IMR-90 (cell line): ENCODE results near the gene RNGTT. TPM values are rescaled to one million over a fixed set of nuclear protein-coding genes. Genes with fewer than 3 reads are reported as not detected.
"Not testable (repeated sequence)": the region's sequence is repeated elsewhere in the genome, so short reads cannot be mapped to it uniquely, and the experiment has no call there.

Experiments used
- ATAC-seq: fragments of 200-7000 bp; cut with Tn5 transposase; 2 replicates; pipeline ENCODE4 v1.9.1; 2020; ENCODE audit warnings: low read depth, mild to moderate bottlenecking, moderate library complexity
- BruUV-seq: library from RNA; stranded (reverse); fragments of 400-500 nt; replicated peaks from 2 replicates; lab custom pipeline; 2021; lab: Mats Ljungman, UMichigan
- CTCF ChIA-PET: fragments of 300-600 bp; formaldehyde crosslinking; extraction: SDS; loops from one replicate; lab custom pipeline; 2021; ENCODE audit warnings: antibody characterized with exemption; lab: Yijun Ruan, JAX
- POLR2A ChIA-PET: fragments of 300-600 bp; sonication (Branson Sonifier 250); formaldehyde crosslinking; loops from one replicate; lab custom pipeline; 2022; ENCODE audit warnings: antibody characterized with exemption; ENCODE audit not compliant: unreplicated experiment; lab: Charles Lee
- DNase-seq: peaks from one replicate; pipeline ENCODE4 v3.0.0; 2013
- H2AFZ ChIP-seq: replicated peaks from 2 replicates; pipeline ENCODE3; 2013; ENCODE audit warnings: low read length, mild to moderate bottlenecking; ENCODE audit not compliant: poor library complexity
- H2AK5ac ChIP-seq: 2 replicates; pipeline ENCODE4 v1.6.1; 2013; ENCODE audit warnings: low read depth, low read length, inconsistent platforms
- H2AK9ac ChIP-seq: replicated peaks from 2 replicates; pipeline ENCODE3; 2013; ENCODE audit warnings: mild to moderate bottlenecking, low read depth, low read length, moderate library complexity; ENCODE audit not compliant: poor library complexity
- H2BK120ac ChIP-seq: 2 replicates; pipeline ENCODE4 v1.6.1; 2013; ENCODE audit warnings: low read depth, low read length, inconsistent platforms
- H2BK15ac ChIP-seq: 3 replicates; pipeline ENCODE4 v1.6.1; 2013; ENCODE audit warnings: low read depth, low read length, inconsistent platforms
- H2BK20ac ChIP-seq: 2 replicates; pipeline ENCODE4 v1.6.1; 2013; ENCODE audit warnings: low read depth, mild to moderate bottlenecking, inconsistent platforms, low read length, moderate library complexity
- H2BK5ac ChIP-seq: 2 replicates; pipeline ENCODE4 v1.6.1; 2013; ENCODE audit warnings: mild to moderate bottlenecking, low read depth, low read length, inconsistent platforms; ENCODE audit not compliant: poor library complexity, severe bottlenecking
- H3K14ac ChIP-seq: replicated peaks from 2 replicates; pipeline ENCODE4 v1.6.1; 2013; ENCODE audit warnings: low read depth, low read length, inconsistent platforms
- H3K18ac ChIP-seq: 2 replicates; pipeline ENCODE4 v1.6.1; 2013; ENCODE audit warnings: low read depth, low read length, control low read depth
- H3K23ac ChIP-seq: 2 replicates; pipeline ENCODE4 v1.6.1; 2013; ENCODE audit warnings: low read depth, low read length, inconsistent platforms
- H3K27ac ChIP-seq: 2 replicates; pipeline ENCODE4 v1.5.1; 2013; ENCODE audit warnings: mild to moderate bottlenecking, control low read depth, low read length; ENCODE audit not compliant: insufficient read depth
- H3K27me3 ChIP-seq: 2 replicates; pipeline ENCODE4 v1.6.1; 2013; ENCODE audit warnings: low read length; ENCODE audit not compliant: control insufficient read depth, insufficient read depth
- H3K36me3 ChIP-seq: 2 replicates; pipeline ENCODE4 v1.6.1; 2013; ENCODE audit warnings: low read length, mixed read lengths; ENCODE audit not compliant: control insufficient read depth, insufficient read depth
- H3K4ac ChIP-seq: 2 replicates; pipeline ENCODE4 v1.6.1; 2013; ENCODE audit warnings: low read depth, low read length, inconsistent platforms
- H3K4me1 ChIP-seq: 2 replicates; pipeline ENCODE4 v1.6.1; 2013; ENCODE audit warnings: low read length, mixed read lengths; ENCODE audit not compliant: control insufficient read depth, insufficient read depth
- H3K4me2 ChIP-seq: 2 replicates; pipeline ENCODE4 v1.6.1; 2013; ENCODE audit warnings: low read depth, mild to moderate bottlenecking, control low read depth, low read length, moderate library complexity
- H3K4me3 ChIP-seq: 2 replicates; pipeline ENCODE4 v1.5.1; 2013; ENCODE audit warnings: low read depth, mild to moderate bottlenecking, control low read depth, low read length, moderate library complexity; ENCODE audit not compliant: insufficient read depth
- H3K56ac ChIP-seq: 2 replicates; pipeline ENCODE4 v1.6.1; 2013; ENCODE audit warnings: low read length, inconsistent platforms; ENCODE audit not compliant: insufficient read depth; ENCODE audit errors: extremely low read depth
- H3K79me1 ChIP-seq, 2 experiments: 2 replicates each; pipeline ENCODE4 v1.6.1; 2013; ENCODE audit warnings: low read length in 2 of 2, inconsistent platforms in 1 of 2, low read depth in 1 of 2
- H3K9ac ChIP-seq: 2 replicates; pipeline ENCODE4 v1.6.1; 2013; ENCODE audit warnings: low read depth, low read length, control low read depth
- H3K9me1 ChIP-seq: 2 replicates; pipeline ENCODE4 v1.6.1; 2013; ENCODE audit warnings: low read length, inconsistent platforms; ENCODE audit not compliant: insufficient read depth
- H3K9me3 ChIP-seq: 2 replicates; pipeline ENCODE4 v1.6.1; 2013; ENCODE audit warnings: low read length; ENCODE audit not compliant: control insufficient read depth, insufficient read depth
- H4K20me1 ChIP-seq: 2 replicates; pipeline ENCODE4 v1.6.1; 2013; ENCODE audit warnings: low read length, inconsistent platforms; ENCODE audit not compliant: insufficient read depth
- H4K5ac ChIP-seq: 2 replicates; pipeline ENCODE4 v1.6.1; 2013; ENCODE audit warnings: mild to moderate bottlenecking, low read depth, low read length, control low read depth
- H4K8ac ChIP-seq, 2 experiments: 2 replicates each; pipeline ENCODE4 v1.6.1; 2013; ENCODE audit warnings: low read depth in 2 of 2, low read length in 2 of 2, control low read depth in 1 of 2, inconsistent platforms in 1 of 2
- H4K91ac ChIP-seq: 2 replicates; pipeline ENCODE4 v1.6.1; 2013; ENCODE audit warnings: low read depth, low read length, inconsistent platforms; ENCODE audit not compliant: insufficient read depth
- WGBS, 2 experiments: methylation state at CpG; one replicate each; pipeline versions ENCODE4 v1.1.5 to v1.1.7; 2013; ENCODE audit warnings: missing lambda C conversion rate in 2 of 2; ENCODE audit not compliant: insufficient read length in 1 of 2; ENCODE audit errors: extremely low coverage in 2 of 2; 5-methylcytosine and 5-hydroxymethylcytosine counted together
- dilution Hi-C: fragments of 300-500 bp; cut with HindIII; formaldehyde crosslinking; loops from one replicate; pipeline ENCODE4 v1.14.3; 2018; ENCODE audit warnings: low sequenced_read_pairs; ENCODE audit not compliant: unreplicated experiment
- in situ Hi-C: fragments of 300-500 bp; cut with MboI; formaldehyde crosslinking; loops from 3 replicates; pipeline ENCODE4 v1.14.3; 2019; ENCODE audit warnings: low sequenced_read_pairs, inconsistent platforms, mixed read lengths
- intact Hi-C: fragments of 100-400 bp; cut with micrococcal nuclease; formaldehyde crosslinking; loops from 2 replicates; pipeline ENCODE4 v1.10.0; 2022
- polyA plus RNA-seq, 3 experiments: library from polyadenylated mRNA; depleted of rRNA; stranded (reverse); fragments of >200 nt; gene quantifications; 2 replicates each; pipeline ENCODE4 v1.2.3, GENCODE V29; 2012; ENCODE audit warnings: low replicate concordance in 1 of 3
- total RNA-seq: library from RNA; depleted of rRNA; stranded (reverse); fragments of >200 nt; gene quantifications from 2 replicates; pipeline ENCODE4 v1.2.3, GENCODE V29; 2012

RNGTT gene
- total and polyA plus RNA-seq, 2 of the 4 experiments (the other 2 are of a cell fraction) = 5.4 to 21.7 TPM

DNA sequence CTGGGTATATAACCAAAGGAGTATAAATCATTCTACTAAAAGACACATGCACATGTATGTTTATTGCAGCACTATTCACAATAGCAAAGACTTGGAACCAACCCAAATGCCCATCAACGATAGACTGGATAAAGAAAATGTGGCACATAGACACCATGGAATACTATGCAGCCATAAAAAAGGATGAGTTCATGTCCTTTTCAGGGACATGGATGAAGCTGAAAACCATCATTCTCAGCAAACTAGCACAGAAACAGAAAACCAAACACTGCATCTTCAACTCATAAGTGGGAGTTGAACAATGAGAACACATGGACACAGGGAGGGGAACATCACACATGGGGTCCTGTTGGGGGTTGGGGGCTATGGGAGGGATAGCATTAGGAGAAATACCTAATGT lies 130.3 kb downstream of the RNGTT start:
- H4K8ac ChIP-seq, H2AK5ac ChIP-seq, H4K91ac ChIP-seq, H3K27me3 ChIP-seq, H3K23ac ChIP-seq, H3K9me3 ChIP-seq, H2AFZ ChIP-seq, H4K20me1 ChIP-seq, H2BK20ac ChIP-seq, CTCF ChIA-PET, H3K79me1 ChIP-seq, H2BK5ac ChIP-seq, H2BK15ac ChIP-seq, H2AK9ac ChIP-seq, ATAC-seq, H3K4me3 ChIP-seq, H3K4ac ChIP-seq, dilution Hi-C loops, H3K4me2 ChIP-seq, H3K4me1 ChIP-seq, DNase-seq, intact Hi-C loops, H3K27ac ChIP-seq, H2BK120ac ChIP-seq, POLR2A ChIA-PET, H3K56ac ChIP-seq, BruUV-seq, H3K18ac ChIP-seq, in situ Hi-C loops, H4K5ac ChIP-seq, H3K9me1 ChIP-seq, H3K14ac ChIP-seq, H3K36me3 ChIP-seq, H3K9ac ChIP-seq: not testable (repeated sequence)
- no CpG with 5 or more reads among the region's 1 CpG for WGBS, 2 experiments

DNA sequence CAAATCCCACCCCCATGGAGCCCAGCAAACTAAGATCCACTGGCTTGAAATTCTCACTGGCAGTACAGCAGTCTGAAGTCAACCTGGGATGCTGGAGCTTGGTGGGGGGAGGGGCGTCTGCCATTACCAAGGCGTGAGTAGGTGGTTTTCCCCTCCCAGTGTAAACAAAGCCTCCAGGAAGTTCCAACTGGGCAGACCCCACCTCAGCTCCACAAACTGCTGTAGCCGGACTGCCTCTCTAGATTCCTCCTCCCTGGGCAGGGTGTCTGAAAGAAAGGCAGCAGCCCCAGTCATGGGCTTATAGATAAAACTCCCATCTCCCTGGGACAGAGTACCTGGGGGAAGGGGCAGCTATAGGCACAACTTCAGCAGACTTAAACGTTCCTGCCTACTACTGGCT lies 135.8 kb downstream of the RNGTT start:
- CTCF ChIA-PET, H3K18ac ChIP-seq, H4K20me1 ChIP-seq, DNase-seq, H3K79me1 ChIP-seq, H3K4me3 ChIP-seq, H2AK9ac ChIP-seq, intact Hi-C loops, H3K4me2 ChIP-seq, in situ Hi-C loops, H3K4ac ChIP-seq, POLR2A ChIA-PET, H3K27me3 ChIP-seq, dilution Hi-C loops, H4K5ac ChIP-seq, H4K8ac ChIP-seq, H2BK15ac ChIP-seq, H3K14ac ChIP-seq, H3K4me1 ChIP-seq, H3K9me3 ChIP-seq, H2BK20ac ChIP-seq, H3K27ac ChIP-seq, H2AFZ ChIP-seq, BruUV-seq, ATAC-seq, H2BK5ac ChIP-seq, H3K56ac ChIP-seq, H2BK120ac ChIP-seq, H3K9ac ChIP-seq, H3K9me1 ChIP-seq, H2AK5ac ChIP-seq, H3K36me3 ChIP-seq, H4K91ac ChIP-seq, H3K23ac ChIP-seq: not testable (repeated sequence)
- no CpG with 5 or more reads among the region's 4 CpGs for WGBS, 2 experiments
